Keratinocyte (primary cell): ENCODE data around the gene GPR31. TPM values are rescaled to one million over a fixed set of nuclear protein-coding genes. Genes with fewer than 3 reads are reported as not detected.

Experiments used
- DNase-seq: peaks from one replicate; pipeline ENCODE4 v3.0.0-alpha.2; 2011; ENCODE audit warnings: low read depth, missing footprints, low spot score
- FAIRE-seq: peaks from 2 replicates; lab custom pipeline; 2011; peaks lifted over from hg19 to GRCh38; lab: Jason Lieb, UNC
- H2AFZ ChIP-seq: 2 replicates; pipeline ENCODE4 v1.6.0; 2012; ENCODE audit warnings: low read length, control low read depth, inconsistent platforms; ENCODE audit not compliant: control insufficient read depth
- H3K27ac ChIP-seq: 2 replicates; pipeline ENCODE4 v1.5.1; 2011; ENCODE audit warnings: low read length; ENCODE audit not compliant: control insufficient read depth, insufficient read depth
- H3K27me3 ChIP-seq: 3 replicates; pipeline ENCODE4 v1.6.0; 2011; ENCODE audit warnings: low read length; ENCODE audit not compliant: control insufficient read depth, insufficient read depth; ENCODE audit errors: extremely low read depth
- H3K36me3 ChIP-seq, 2 experiments: 2 replicates in 1 of 2; 3 replicates in 1 of 2; pipeline ENCODE4 v1.5.1; 2011; ENCODE audit warnings: low read length in 2 of 2, mild to moderate bottlenecking in 1 of 2; ENCODE audit not compliant: control insufficient read depth in 2 of 2, insufficient read depth in 2 of 2; ENCODE audit errors: extremely low read depth in 1 of 2
- H3K4me1 ChIP-seq: 3 replicates; pipeline ENCODE4 v1.5.1; 2011; ENCODE audit warnings: low read length; ENCODE audit not compliant: control insufficient read depth, insufficient read depth; ENCODE audit errors: extremely low read depth
- H3K4me2 ChIP-seq: 3 replicates; pipeline ENCODE4 v1.6.0; 2011; ENCODE audit warnings: low read depth, low read length; ENCODE audit not compliant: control insufficient read depth, insufficient read depth; ENCODE audit errors: extremely low read depth
- H3K4me3 ChIP-seq, 3 experiments: fragments of 200-600 bp in 1 of 3; sonication (generic) in 1 of 3; 2 replicates in 2 of 3; 3 replicates in 1 of 3; pipeline ENCODE4 v1.5.1; 2011 to 2016; ENCODE audit warnings: low read length in 3 of 3, mild to moderate bottlenecking in 3 of 3, control low read depth in 2 of 3, inconsistent platforms in 1 of 3, low read depth in 1 of 3, mixed read lengths in 1 of 3, mixed run types in 1 of 3, moderate library complexity in 1 of 3; ENCODE audit not compliant: control insufficient read depth in 2 of 3, insufficient read depth in 2 of 3; ENCODE audit errors: extremely low read depth in 1 of 3
- H3K79me2 ChIP-seq: 2 replicates; pipeline ENCODE4 v1.6.0; 2012; ENCODE audit warnings: low read length; ENCODE audit not compliant: control insufficient read depth, insufficient read depth
- H3K9ac ChIP-seq: 3 replicates; pipeline ENCODE4 v1.6.0; 2011; ENCODE audit warnings: low read length; ENCODE audit not compliant: control insufficient read depth, insufficient read depth; ENCODE audit errors: extremely low read depth
- H3K9me1 ChIP-seq: 3 replicates; pipeline ENCODE4 v1.6.0; 2011; ENCODE audit warnings: low read length; ENCODE audit not compliant: control insufficient read depth, insufficient read depth; ENCODE audit errors: extremely low read depth
- H3K9me3 ChIP-seq: 2 replicates; pipeline ENCODE4 v1.5.1; 2012; ENCODE audit warnings: low read depth, low read length; ENCODE audit not compliant: control insufficient read depth
- H4K20me1 ChIP-seq: 3 replicates; pipeline ENCODE4 v1.6.0; 2011; ENCODE audit warnings: low read length; ENCODE audit not compliant: control insufficient read depth, insufficient read depth; ENCODE audit errors: extremely low read depth
- EZH2 ChIP-seq: IDR thresholded peaks from one replicate; pipeline ENCODE4 v1.6.1; 2012; ENCODE audit warnings: inconsistent platforms, mild to moderate bottlenecking, low read length, moderate library complexity
- dilution Hi-C: fragments of 300-500 bp; cut with MboI; formaldehyde crosslinking; loops from one replicate; pipeline ENCODE4 v1.7.0; 2020; ENCODE audit warnings: low sequenced_read_pairs; ENCODE audit not compliant: extremely low pct_ligation_motif_present
- polyA plus RNA-seq, 5 experiments: library from polyadenylated mRNA; depleted of rRNA in 3 of 5; stranded (reverse) in 3 of 5; stranded (forward) in 1 of 5; unstranded in 1 of 5; fragments of >200 nt; gene quantifications; 1 replicate in 1 of 5; 2 replicates in 3 of 5; 3 replicates in 1 of 5; pipeline versions ENCODE4 v1.2.1 to v1.2.3, GENCODE V29; 2011 to 2012; ENCODE audit warnings: missing spikeins in 2 of 5, low read depth in 1 of 5, low replicate concordance in 1 of 5
- TF ChIP-seq, protein P1 (sequence below), 3 experiments: IDR thresholded peaks in 1 of 3; conservative IDR thresholded peaks in 1 of 3; optimal IDR thresholded peaks in 1 of 3; 2 replicates in 2 of 3; 3 replicates in 1 of 3; pipeline versions ENCODE3 to v1.5.1; 2011; ENCODE audit warnings: low read length in 3 of 3, mild to moderate bottlenecking in 3 of 3, moderate library complexity in 2 of 3, control low read depth in 1 of 3, inconsistent platforms in 1 of 3; ENCODE audit not compliant: insufficient read depth in 2 of 3; ENCODE audit errors: extremely low read depth in 1 of 3

Gene GPR31
- polyA plus RNA-seq, 1 donor (not counting 4 experiments of a cell fraction or from before 2014, with no cell fraction given), result not detected

DNA sequence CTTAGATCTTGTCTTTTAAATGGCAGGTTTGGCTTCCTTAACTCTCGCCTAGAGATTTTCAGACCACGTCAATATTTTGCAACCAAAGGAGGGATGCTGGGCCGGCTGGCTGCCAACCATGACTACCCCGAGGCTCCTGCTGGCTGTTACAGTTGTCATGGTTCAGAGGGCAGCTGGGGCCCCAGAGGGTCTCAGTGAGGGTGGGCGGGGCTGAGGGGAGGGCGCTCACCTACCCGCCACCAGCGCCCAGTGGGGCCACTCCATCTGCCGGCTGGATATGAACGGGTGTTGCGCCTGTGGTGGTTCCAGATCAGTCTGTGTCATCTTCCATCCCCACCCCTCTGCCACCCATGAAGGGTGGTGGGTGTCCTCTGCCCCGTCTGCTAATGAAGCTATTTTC, 12.3 kb downstream of the GPR31 start:
- no peaks in the 10 kb centered on the region for H3K79me2 ChIP-seq
- H3K27ac ChIP-seq, result no peak overlapping the region
- no peak overlapping the region for H2AFZ ChIP-seq
- no peak overlapping the region for H3K9ac ChIP-seq
- no peak overlapping the region for H3K4me3 ChIP-seq
- no peak for DNase-seq
- no peaks in the 10 kb centered on the region for H3K4me1 ChIP-seq
- no peak for TF ChIP-seq EZH2
- TF ChIP-seq, protein P1, sequence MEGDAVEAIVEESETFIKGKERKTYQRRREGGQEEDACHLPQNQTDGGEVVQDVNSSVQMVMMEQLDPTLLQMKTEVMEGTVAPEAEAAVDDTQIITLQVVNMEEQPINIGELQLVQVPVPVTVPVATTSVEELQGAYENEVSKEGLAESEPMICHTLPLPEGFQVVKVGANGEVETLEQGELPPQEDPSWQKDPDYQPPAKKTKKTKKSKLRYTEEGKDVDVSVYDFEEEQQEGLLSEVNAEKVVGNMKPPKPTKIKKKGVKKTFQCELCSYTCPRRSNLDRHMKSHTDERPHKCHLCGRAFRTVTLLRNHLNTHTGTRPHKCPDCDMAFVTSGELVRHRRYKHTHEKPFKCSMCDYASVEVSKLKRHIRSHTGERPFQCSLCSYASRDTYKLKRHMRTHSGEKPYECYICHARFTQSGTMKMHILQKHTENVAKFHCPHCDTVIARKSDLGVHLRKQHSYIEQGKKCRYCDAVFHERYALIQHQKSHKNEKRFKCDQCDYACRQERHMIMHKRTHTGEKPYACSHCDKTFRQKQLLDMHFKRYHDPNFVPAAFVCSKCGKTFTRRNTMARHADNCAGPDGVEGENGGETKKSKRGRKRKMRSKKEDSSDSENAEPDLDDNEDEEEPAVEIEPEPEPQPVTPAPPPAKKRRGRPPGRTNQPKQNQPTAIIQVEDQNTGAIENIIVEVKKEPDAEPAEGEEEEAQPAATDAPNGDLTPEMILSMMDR (optimal IDR thresholded peaks at IDR 0.05 in 1 of 3, IDR thresholded peaks at IDR 0.05 in 1 of 3, conservative IDR thresholded peaks at IDR 0.05 in 1 of 3; ENCODE audit: extremely low read depth in 1 of 3, insufficient read depth in 2 of 3, low read length in 3 of 3), result no peak
- H3K9me1 ChIP-seq, result no peaks in the 10 kb centered on the region
- peaks cover 8% of the 10 kb centered on the region for H3K27me3 ChIP-seq
- dilution Hi-C loops, result no loop called here
- no peak for FAIRE-seq
- H3K9me3 ChIP-seq, result no peaks in the 10 kb centered on the region
- no peaks in the 10 kb centered on the region for H4K20me1 ChIP-seq
- no peaks in the 10 kb centered on the region for H3K36me3 ChIP-seq
- H3K4me2 ChIP-seq, result no peak overlapping the region

DNA sequence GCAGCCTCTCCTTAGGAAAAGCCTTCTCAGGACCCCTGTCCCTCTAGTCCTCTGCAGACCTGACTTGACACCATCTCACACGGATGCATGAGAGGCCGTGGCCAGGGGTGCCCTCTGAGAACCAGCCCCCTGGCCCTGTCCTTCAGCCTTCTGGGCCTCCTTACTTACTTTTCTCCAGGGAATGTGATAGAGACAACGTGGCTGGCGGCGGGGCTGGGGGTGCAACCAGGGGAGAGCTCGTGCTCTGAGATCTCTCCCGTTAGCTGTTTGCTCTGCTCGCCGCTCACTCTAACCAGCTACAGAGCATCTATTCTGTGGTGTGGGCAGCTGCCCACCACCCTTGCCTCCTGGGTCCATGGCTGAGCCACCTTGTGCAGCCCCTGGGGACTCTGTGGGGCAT, 14.7 kb downstream of the GPR31 start:
- Histone ChIP-seq H3K27me3 (peaks cover 8% of the 10 kb centered on the region), H3K9me1 (no peaks in the 10 kb centered on the region)
- dilution Hi-C loops, result no loop called here

More for the DNA sequence above, 14.7 kb downstream of the GPR31 start:
- no peaks in the 10 kb centered on the region for H3K9me3 ChIP-seq
- no peaks in the 10 kb centered on the region for H3K79me2 ChIP-seq
- DNase-seq (no peak), FAIRE-seq (no peak)
- no peak overlapping the region for H2AFZ ChIP-seq
- H3K27ac ChIP-seq, result no peak overlapping the region
- no peaks in the 10 kb centered on the region for H4K20me1 ChIP-seq
- no peaks in the 10 kb centered on the region for H3K36me3 ChIP-seq
- TF ChIP-seq EZH2, result no peak
- TF ChIP-seq, protein P1 (optimal IDR thresholded peaks at IDR 0.05 in 1 of 3, IDR thresholded peaks at IDR 0.05 in 1 of 3, conservative IDR thresholded peaks at IDR 0.05 in 1 of 3; ENCODE audit: extremely low read depth in 1 of 3, insufficient read depth in 2 of 3, low read length in 3 of 3), result no peak
- no peak overlapping the region for H3K4me3 ChIP-seq
- no peak overlapping the region for H3K9ac ChIP-seq
- H3K4me2 ChIP-seq, result no peak overlapping the region
- no peaks in the 10 kb centered on the region for H3K4me1 ChIP-seq
